NAMALWA (cell line): ENCODE measurements around the gene NYAP1.
"Not testable (repeated sequence)": the region's sequence is repeated elsewhere in the genome, so short reads cannot be mapped to it uniquely, and the experiment has no call there.

Experiments used
- DNase-seq: peaks from one replicate; pipeline ENCODE4 v3.0.0-alpha.2; 2015; ENCODE audit warnings: low spot score

Gene NYAP1

DNA sequence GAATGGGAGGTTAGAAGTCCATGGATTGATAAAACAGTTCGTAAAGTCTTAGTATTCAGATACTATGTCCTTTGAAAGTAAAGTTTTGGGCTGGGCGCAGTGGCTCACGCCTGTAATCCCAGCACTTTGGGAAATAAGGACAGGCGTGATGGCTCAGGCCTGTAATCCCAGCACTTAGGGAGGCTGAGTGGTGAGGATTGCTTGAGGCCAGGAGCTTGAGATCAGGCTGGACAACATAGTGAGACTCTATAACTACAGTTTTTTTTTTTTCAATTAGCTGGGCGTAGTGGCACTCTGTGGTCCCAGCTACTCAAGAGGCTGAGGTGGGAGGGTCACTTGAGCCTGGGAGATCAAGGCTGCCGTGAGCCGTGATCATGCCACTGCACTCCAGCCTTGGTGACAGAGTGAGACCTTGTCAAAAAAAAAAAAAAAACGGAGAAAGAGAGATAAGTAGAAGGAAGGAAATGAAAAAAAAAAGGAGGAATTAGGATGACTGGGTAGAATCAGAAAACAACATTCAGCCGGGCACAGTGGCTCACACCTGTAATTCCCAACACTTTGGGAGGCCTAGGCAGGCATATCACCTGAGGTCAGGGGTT is 29.6 kb downstream of the NYAP1 start:
- DNase-seq: no peak

DNA sequence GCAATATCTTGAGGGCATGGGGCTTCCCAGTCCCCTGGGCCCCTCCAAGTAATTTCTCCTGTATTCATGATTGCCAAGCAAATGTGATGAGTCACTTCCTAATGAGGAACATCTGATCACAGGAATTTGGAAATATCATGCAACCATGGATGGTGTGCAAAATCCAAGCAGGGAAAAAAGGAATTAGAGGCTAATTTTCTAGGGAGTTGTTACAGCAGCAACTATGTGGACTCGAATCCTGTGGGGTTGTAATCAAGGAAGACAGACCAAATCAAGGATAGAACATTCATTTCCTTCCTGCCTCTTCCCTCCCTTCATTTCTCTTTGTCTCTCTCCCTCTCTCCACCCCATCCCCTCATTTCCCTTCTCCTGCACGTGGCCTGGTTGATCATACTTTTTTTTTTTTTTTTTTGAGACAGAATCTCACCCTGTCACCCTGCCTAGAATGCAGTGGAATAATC is 31.4 kb downstream of the NYAP1 start:
- no peak for DNase-seq

GRCh38 chr7:100516135-100516812 is 32.5 kb downstream of the NYAP1 start:
- peak; percentile 89 for DNase-seq

DNA sequence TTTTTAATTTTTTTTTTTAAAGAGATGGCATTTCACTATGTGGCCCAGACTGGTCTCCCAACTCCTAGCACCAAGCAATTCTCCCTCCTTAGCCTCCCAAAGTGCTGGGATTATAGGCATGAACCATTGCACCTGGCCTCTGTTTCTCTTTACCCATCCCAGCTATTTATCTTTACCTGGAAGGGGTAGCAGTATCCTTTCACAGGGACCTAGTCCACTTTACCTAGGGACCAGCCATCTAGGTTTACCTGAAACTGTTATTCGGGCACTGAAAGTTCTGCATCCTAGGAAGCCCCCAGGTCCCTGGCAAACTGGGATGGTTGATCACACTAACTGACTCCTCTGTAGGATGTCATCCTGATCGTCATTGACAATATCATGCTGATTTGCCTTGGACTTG is 33.6 kb downstream of the NYAP1 start:
- no peak for DNase-seq

GRCh38 chr7:100519580-100519979 is 35.9 kb downstream of the NYAP1 start:
- no peak for DNase-seq

- no peak for DNase-seq
Observed at GRCh38 chr7:100520138-100520537, 36.4 kb downstream of the NYAP1 start.

DNA sequence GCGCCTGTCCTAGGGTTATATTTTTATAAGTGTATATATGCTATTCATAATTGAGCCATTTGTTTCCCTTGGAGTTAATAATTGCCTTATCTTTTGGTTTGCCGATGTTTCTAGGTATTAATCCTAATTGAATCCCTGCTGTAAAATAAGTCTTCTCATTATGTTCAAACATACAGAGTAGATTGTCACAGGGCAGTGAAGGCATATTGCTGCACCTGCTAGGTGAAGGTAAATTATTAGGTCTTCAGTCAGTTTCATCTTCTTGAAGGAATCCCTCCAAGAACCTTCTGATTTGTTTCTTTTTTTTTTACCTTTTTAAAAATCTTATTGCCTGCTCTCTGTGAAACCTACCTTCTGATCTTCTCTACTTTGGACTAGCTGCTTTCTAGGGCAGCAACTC is 37.3 kb downstream of the NYAP1 start:
- DNase-seq: no peak

DNA sequence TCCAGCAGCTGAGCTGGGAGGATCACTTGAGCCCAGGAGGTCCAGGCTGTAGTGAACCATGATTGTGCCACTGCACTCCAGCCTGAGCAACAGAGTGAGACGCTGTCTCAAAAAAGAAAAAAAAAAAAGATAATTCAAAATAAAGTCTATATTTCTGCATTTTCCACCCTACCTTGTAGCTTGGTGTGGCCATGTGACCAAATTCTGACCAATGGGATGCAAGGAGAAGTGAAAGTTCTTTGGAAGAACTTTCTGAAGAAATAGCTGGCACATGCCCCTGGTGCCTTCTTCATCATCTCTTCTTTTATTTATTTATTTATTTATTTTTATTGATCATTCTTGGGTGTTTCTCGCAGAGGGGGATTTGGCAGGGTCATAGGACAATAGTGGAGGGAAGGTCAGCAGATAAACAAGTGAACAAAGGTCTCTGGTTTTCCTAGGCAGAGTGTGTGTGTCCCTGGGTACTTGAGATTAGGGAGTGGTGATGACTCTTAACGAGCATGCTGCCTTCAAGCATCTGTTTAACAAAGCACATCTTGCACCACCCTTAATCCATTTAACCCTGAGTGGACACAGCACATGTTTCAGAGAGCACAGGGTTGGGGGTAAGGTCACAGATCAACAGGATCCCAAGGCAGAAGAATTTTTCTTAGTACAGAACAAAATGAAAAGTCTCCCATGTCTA is 38.3 kb downstream of the NYAP1 start:
- DNase-seq: peak; percentile 42

- DNase-seq: not testable (repeated sequence)
Observed at GRCh38 chr7:100523192-100523591, 39.5 kb downstream of the NYAP1 start.

GRCh38 chr7:100528108-100528866 is 44.6 kb downstream of the NYAP1 start:
- not testable (repeated sequence) for DNase-seq

DNA sequence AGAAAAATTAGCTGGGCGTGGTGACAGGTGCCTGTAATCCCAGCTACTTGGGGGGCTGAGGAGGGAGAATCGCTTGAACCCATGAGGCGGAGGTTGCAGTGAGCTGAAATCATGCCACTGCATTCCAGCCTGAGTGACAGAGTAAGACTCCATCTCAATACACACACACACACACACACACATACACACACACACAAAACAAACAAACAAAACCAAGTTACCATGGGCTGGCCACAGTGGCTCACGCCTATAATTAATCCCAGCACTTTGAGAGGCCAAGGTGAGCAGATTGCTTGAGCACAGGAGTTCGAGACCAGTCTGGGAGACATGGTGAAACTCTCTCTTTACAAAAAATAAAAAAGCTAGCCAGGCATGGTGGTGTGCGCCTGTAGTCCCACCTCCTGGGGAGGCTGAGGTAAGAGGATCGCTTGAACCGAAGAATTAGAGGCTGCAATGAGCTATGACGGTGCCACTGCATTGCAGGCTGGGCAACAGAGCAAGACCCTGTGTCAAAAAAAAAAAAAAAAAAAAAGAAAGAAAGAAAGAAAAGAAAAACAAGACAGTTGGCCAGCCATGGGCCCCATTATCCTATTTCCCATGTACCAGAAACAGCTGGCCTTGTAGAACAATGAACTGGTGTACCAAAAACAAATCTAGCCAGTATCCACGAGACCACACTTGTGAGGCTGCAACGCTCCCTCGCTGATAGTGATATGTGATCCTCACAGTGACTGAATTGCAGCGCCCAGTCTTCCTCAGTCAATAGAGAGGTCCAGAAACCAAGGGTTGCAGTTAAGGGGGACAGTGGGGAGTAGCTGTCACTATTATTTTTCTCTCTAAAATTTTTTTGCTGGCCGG is 48.7 kb downstream of the NYAP1 start:
- DNase-seq: no peak

DNA sequence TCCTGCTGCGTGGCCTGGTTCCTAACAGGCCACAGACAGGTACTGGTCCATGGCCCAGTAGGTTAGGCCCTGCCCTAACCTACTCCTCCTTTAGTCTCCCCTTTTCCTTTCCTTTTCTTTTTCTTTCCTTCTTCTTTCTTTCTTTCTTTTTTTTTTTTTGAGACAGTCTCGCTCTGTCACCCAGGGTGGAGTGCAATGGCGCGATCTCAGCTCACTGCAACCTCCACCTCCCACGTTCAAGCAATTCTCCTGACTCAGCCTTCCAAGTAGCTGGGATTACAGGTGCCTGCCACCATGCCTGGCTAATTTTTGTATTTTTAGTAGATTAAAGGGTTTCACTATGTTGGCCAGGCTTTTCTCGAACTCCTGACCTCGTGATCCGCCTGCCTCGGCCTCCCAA is 52.3 kb downstream of the NYAP1 start:
- not testable (repeated sequence) for DNase-seq

- not testable (repeated sequence) for DNase-seq
Observed at GRCh38 chr7:100536695-100537094, 53.0 kb downstream of the NYAP1 start.

GRCh38 chr7:100538348-100538653 is 54.6 kb downstream of the NYAP1 start:
- DNase-seq: no peak

DNA sequence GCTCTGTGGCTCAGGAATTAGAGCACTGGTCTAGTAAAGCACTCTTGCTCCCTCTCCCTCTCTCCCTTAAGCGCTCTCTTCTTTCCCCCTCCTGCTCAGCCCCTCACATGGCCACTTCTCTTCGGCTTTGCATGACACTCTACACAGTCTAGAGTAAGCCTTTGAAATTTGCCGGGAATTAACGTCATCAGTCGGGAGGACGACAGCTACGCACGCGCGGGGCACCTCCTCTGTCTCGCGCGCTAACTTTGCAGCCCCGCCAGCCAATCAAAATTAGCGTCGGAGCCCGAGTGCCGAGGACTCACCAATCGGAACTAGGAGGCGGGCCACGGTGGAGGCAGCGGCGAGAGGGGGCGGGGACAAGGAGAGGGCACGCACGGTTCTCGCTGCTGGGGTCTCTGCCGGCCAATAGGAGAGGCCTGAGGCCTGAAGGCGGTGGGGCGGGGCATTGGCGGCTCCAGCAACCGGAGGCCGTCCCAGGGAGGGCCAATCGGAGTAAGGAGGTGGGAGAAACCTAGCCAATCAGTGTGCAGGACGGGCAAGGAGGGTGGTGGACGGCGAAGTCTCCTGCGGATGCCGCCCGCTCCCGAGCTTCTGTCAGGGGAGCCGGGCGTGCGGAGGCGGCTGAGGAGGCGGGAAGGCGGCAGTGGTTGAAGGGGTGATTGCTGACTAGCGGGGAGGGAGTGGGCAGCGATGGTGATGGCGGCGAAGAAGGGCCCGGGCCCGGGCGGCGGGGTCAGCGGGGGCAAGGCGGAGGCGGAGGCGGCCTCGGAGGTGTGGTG is 55.1 kb downstream of the NYAP1 start, which contains the start of gene AGFG2:
Gene AGFG2 (plus strand): TSS at position 550 of the 782 bp plus-strand sequence. CDS start 144 bp downstream, at position 694.
- DNase-seq: peak; percentile 100

- no peak for DNase-seq
Observed at GRCh38 chr7:100539436-100540006, 55.8 kb downstream of the NYAP1 start.

DNA sequence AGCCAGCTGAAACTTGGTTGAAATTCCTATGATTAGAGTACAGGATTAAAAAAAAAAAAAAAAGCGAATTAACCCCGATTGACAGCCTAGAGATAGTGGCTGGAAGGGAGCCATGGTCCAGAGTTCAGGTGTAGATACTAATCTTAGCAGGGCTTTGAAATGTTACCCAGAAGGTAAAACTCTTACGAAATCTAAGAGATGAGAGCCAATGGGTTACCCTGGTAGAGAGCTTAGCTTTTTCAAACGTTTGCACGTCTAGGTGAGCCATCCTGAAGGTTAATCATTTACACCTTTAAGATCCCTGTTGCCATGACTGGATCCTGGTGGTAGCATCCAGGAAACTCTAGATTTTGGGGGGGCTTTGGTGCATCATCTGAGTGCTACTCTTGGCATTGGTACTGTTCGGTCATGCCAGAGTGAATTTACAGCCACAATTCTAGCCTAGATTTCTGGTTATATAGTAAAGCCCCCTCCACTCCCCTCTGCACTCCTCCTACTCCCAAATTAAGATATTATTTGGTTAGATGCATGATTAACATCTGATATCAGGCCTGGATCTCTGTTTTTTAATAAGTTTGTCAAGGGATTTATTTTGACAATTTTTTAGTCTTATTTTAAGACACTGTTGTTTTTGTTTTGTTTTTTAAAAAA is 56.5 kb downstream of the NYAP1 start:
- DNase-seq: no peak

DNA sequence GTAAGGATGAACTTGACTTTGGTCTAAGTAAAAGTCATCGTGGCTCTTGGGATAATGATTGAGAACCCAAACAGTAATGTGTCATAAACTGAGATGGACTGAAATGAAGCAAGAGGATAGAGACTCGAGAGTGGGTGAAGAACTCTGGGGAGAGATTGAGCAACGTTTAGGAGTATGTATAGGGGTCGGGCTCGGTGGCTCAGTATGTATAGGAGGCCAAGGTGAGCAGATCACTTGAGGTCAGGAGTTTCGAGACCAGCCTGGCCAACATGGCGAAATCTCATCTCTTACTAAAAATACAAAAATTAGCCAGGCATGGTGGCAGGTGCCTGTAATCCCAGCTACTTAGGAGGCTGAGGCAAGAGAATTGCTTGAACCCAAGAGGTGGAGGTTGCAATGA is 57.6 kb downstream of the NYAP1 start:
- not testable (repeated sequence) for DNase-seq

GRCh38 chr7:100543586-100543985 is 59.9 kb downstream of the NYAP1 start:
- DNase-seq: no peak

- DNase-seq: no peak
Observed at GRCh38 chr7:100544386-100544785, 60.7 kb downstream of the NYAP1 start.
